ENCODE measurements around the gene NOTCH3.

DNA sequence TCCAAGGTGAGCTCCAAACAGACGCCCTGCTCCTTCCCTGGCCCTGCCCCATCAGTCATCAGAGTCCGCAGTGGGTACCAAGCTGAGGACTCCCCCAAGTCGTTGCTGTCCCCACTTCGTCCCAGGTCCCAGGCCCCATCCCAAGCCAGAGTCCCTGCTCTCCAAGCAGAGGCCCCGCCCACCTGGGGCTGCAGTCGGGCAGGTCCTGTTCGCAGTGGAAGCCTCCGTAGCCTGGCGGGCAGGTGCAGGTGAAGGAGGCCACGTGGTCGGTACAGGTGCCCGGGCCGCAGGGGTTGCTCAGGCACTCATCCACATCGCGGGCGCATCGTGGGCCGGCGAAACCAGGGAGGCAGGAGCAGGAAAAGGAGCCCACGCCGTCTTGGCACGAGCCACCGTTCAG is 19.4 kb downstream of the NOTCH3 start:
- no peak for TF ChIP-seq EZH2 (IDR thresholded peaks at IDR 0.05; ENCODE audit: low read depth, low read length, severe bottlenecking)
- TF ChIP-seq SRF (IDR thresholded peaks at IDR 0.05; ENCODE audit: low read depth, low read length), result no peak
- TF ChIP-seq CEBPB (IDR thresholded peaks at IDR 0.05; ENCODE audit: low read depth, low read length), result no peak
- no peak for TF ChIP-seq CHD1 (IDR thresholded peaks at IDR 0.05; ENCODE audit: low read depth, low read length)
- TF ChIP-seq, protein P1, sequence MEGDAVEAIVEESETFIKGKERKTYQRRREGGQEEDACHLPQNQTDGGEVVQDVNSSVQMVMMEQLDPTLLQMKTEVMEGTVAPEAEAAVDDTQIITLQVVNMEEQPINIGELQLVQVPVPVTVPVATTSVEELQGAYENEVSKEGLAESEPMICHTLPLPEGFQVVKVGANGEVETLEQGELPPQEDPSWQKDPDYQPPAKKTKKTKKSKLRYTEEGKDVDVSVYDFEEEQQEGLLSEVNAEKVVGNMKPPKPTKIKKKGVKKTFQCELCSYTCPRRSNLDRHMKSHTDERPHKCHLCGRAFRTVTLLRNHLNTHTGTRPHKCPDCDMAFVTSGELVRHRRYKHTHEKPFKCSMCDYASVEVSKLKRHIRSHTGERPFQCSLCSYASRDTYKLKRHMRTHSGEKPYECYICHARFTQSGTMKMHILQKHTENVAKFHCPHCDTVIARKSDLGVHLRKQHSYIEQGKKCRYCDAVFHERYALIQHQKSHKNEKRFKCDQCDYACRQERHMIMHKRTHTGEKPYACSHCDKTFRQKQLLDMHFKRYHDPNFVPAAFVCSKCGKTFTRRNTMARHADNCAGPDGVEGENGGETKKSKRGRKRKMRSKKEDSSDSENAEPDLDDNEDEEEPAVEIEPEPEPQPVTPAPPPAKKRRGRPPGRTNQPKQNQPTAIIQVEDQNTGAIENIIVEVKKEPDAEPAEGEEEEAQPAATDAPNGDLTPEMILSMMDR (IDR thresholded peaks at IDR 0.05; ENCODE audit: control extremely low read depth in 1 of 3, insufficient read depth in 1 of 3, low read depth in 1 of 3, low read length in 3 of 3), result no peak
- TF ChIP-seq, protein P2, sequence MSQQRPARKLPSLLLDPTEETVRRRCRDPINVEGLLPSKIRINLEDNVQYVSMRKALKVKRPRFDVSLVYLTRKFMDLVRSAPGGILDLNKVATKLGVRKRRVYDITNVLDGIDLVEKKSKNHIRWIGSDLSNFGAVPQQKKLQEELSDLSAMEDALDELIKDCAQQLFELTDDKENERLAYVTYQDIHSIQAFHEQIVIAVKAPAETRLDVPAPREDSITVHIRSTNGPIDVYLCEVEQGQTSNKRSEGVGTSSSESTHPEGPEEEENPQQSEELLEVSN (IDR thresholded peaks at IDR 0.05), result no peak
- no peak for TF ChIP-seq POLR2A (IDR thresholded peaks at IDR 0.05; ENCODE audit: control extremely low read depth in 1 of 2, low read depth in 2 of 2, low read length in 2 of 2)

All from H1 (cell line).